Hindlimb muscle (tissue), 1 donor: ENCODE data around the gene TICRR. TPM values are rescaled to one million over a fixed set of nuclear protein-coding genes. Genes with fewer than 3 reads are reported as not detected.
A peak's percentile ranks its signal among the peaks of the same experiment; 100 is the strongest.
"Not testable (repeated sequence)": the region's sequence is repeated elsewhere in the genome, so short reads cannot be mapped to it uniquely, and the experiment has no call there.

Experiments
- DNase-seq: peaks from one replicate; pipeline ENCODE4 v3.0.0-alpha.2; 2013
- polyA plus RNA-seq: library from polyadenylated mRNA; unstranded; fragments of 120-200 nt; gene quantifications from one replicate; pipeline ENCODE4 v1.2.1, GENCODE V29; 2013; ENCODE audit not compliant: insufficient read length

Gene TICRR, protein sequence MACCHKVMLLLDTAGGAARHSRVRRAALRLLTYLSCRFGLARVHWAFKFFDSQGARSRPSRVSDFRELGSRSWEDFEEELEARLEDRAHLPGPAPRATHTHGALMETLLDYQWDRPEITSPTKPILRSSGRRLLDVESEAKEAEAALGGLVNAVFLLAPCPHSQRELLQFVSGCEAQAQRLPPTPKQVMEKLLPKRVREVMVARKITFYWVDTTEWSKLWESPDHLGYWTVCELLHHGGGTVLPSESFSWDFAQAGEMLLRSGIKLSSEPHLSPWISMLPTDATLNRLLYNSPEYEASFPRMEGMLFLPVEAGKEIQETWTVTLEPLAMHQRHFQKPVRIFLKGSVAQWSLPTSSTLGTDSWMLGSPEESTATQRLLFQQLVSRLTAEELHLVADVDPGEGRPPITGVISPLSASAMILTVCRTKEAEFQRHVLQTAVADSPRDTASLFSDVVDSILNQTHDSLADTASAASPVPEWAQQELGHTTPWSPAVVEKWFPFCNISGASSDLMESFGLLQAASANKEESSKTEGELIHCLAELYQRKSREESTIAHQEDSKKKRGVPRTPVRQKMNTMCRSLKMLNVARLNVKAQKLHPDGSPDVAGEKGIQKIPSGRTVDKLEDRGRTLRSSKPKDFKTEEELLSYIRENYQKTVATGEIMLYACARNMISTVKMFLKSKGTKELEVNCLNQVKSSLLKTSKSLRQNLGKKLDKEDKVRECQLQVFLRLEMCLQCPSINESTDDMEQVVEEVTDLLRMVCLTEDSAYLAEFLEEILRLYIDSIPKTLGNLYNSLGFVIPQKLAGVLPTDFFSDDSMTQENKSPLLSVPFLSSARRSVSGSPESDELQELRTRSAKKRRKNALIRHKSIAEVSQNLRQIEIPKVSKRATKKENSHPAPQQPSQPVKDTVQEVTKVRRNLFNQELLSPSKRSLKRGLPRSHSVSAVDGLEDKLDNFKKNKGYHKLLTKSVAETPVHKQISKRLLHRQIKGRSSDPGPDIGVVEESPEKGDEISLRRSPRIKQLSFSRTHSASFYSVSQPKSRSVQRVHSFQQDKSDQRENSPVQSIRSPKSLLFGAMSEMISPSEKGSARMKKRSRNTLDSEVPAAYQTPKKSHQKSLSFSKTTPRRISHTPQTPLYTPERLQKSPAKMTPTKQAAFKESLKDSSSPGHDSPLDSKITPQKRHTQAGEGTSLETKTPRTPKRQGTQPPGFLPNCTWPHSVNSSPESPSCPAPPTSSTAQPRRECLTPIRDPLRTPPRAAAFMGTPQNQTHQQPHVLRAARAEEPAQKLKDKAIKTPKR (N-terminal part only)
- polyA plus RNA-seq, result 3.8 TPM

- peak; percentile 99 for DNase-seq
These were observed at the start of gene TICRR for GRCh38 chr15:89575146-89575655. Gene TICRR (plus strand): TSS chr15:89575469. CDS start chr15:89575587, 118 bp downstream.

DNA sequence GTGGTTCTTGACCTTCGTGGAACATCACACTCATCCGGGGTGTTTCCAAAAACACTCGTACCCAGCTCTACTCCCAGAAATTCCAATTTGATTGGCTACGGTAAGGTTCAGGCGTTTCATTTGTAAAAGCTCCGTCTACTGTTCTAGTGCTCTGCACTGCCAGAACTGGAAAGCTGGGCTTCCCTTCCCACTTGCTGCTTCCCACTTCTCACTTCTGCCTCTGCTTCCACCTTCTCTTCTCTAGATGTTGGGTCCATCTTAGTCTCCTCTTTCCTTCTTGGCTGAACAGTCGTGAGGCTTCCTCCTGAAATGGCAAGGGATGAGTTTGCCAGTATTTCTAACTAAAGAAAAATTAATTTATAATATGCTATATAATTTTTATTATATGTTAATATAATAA lies 49.1 kb upstream of the TICRR start:
- no peak for DNase-seq

- no peak for DNase-seq
These were observed 48.4 kb upstream of the TICRR start for GRCh38 chr15:89526601-89527441.

GRCh38 chr15:89528757-89529352 lies 46.4 kb upstream of the TICRR start:
- DNase-seq, result no peak

DNA sequence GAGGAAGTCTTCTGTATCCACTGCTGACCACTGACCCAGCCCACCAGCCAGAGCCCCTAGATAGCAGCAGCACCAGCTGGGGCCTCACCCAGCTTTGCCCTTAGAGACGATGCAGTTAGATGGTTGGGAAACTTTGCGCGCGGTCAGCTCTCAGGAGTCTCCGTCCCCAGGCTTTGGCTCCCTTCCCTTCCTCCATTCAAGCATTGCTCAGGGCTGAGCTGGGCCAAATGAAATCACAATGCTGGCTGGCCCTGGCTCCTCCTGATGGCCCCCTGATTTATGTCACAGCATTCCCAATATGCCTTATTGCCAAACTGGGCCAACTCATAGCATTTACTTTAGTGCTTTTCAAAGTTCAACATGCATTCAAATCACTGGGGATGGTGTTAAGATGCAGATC lies 44.3 kb upstream of the TICRR start:
- no peak for DNase-seq

- DNase-seq, result no peak
These were observed 43.3 kb upstream of the TICRR start for GRCh38 chr15:89531796-89532537.

DNA sequence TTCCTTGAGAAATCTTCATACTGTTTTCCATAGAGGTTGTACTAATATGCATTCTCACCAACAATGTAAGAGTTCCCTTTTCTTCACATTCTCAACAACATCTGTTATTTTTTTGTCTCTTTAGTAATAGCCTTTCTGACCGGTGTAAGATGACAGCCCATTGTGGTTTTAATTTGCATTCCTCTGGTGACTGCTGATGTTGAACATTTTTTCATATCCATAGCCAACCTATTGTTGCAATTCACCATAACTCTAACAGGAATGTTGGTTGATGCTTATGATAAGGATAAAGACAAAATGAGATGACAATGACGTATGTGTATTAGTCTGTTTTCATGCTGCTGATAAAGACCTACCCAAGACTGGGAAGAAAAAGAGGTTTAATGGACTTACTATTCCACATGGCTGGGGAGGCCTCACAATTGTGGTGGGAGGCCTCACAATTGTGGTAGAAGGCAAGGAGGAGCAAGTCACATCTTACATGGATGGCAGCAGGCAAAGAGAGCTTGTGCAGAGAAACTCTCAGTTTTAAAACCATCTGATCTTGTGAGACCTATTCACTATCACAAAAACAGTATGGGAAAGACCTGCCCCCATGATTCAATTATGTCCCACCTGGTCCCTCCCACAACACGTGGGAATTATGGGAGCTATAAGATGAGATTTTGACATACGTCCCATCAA lies 41.3 kb upstream of the TICRR start:
- DNase-seq, result no peak

- DNase-seq, result no peak
These were observed 36.2 kb upstream of the TICRR start for GRCh38 chr15:89539027-89539426.

DNA sequence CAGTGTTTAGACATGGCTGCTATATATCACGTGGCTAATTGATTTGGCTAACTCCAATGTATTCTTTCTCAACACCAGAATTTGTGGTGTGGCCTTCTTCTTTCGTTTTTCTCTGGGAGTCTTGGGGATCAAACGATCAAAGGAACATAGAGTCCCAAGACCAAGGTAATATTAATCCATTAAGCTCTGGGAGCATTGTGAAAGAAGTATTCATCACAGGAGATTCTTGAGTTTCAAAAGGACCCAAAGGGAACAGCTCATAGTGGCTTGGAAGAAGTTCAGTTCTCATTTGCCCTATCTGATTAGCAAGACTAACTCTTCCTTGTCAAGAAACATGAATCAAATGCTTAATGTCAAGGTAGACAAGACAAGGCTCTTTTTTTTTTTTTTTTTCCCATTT lies 32.9 kb upstream of the TICRR start:
- no peak for DNase-seq

DNA sequence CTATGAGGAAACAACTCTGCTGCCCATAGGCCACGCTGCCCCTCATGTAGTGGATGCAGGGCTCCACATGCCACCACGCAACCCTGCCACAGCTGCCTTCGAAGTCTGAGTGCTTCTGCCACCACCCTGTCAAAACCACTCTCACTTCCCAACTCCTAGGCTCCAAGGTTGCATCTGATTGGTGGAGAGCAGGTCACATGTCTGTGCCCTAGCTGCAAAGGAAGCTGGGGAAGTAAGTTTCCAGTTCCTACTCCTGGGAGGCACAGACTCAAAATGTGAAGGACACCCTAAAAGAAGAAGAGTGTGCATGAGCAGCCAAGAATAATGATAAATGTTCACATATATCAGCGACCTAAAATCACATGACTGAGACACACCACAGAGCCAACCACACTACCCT lies 31.9 kb upstream of the TICRR start:
- DNase-seq, result no peak

GRCh38 chr15:89549138-89549537 lies 26.1 kb upstream of the TICRR start:
- not testable (repeated sequence) for DNase-seq

DNA sequence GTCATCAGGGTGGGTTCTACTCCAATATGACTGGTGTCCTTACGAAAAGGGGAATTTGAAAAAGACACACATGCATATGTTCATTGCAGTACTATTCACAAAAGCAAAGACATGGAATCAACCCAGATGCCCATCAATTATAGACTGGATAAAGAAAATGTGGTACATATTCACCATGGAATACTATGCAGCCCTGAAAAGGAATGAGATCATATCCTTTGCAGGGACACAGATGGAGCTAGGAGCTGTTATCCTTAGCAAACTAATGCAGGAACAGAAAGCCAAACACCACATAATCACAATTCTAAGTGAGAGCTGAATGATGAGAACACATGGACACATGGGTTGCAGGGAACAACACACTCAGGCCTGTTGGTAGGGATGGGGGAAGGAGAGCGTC lies 24.8 kb upstream of the TICRR start:
- DNase-seq, result no peak

DNA sequence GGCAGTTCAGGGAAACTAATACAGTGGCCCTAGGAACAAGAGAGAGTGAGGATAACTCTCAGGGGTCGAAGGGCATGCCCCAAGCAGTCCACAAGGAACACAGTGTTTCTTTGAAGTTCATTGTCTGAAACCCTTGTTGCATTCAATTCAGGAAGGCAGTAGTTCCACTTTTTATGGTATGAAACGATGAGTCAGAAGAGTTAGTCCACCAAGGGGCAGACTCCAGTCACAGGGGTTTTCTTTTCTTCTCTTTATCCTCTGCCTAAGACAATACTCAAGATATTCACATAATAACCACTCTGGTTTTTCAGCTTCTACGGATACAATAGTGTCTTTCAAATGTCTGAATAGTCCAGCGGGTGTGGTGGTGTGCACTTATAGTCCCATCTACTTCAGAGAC lies 23.7 kb upstream of the TICRR start:
- DNase-seq, result no peak

- no peak for DNase-seq
These were observed 21.6 kb upstream of the TICRR start for GRCh38 chr15:89553632-89554031.

GRCh38 chr15:89554247-89554646 lies 21.0 kb upstream of the TICRR start:
- DNase-seq, result no peak

GRCh38 chr15:89555768-89556167 lies 19.5 kb upstream of the TICRR start:
- DNase-seq, result no peak

- DNase-seq, result peak; percentile 45
These were observed 18.6 kb upstream of the TICRR start for GRCh38 chr15:89556413-89557262.

GRCh38 chr15:89559769-89560264 lies 15.5 kb upstream of the TICRR start:
- no peak for DNase-seq

GRCh38 chr15:89566181-89566580 lies 9.1 kb upstream of the TICRR start:
- DNase-seq, result no peak
